Osteocyte (in vitro differentiated cells): ENCODE data around the gene DFFB. TPM values are rescaled to one million over a fixed set of nuclear protein-coding genes. Genes with fewer than 3 reads are reported as not detected.

ENCODE experiments used
- DNase-seq: peaks from one replicate; pipeline ENCODE4 v3.0.0; 2021; ENCODE audit warnings: mixed read lengths; ENCODE audit not compliant: unreplicated experiment; ENCODE audit errors: extremely low spot score
- H3K27ac Mint-ChIP-seq: one replicate; pipeline ENCODE4 v1.8.0; 2021; ENCODE audit warnings: mild to moderate bottlenecking, mixed read lengths; ENCODE audit not compliant: unreplicated experiment
- H3K27me3 Mint-ChIP-seq: one replicate; pipeline ENCODE4 v1.8.0; 2021; ENCODE audit warnings: mixed read lengths; ENCODE audit not compliant: unreplicated experiment
- H3K36me3 Mint-ChIP-seq: one replicate; pipeline ENCODE4 v1.8.0; 2021; ENCODE audit warnings: mixed read lengths; ENCODE audit not compliant: unreplicated experiment
- H3K4me1 Mint-ChIP-seq: one replicate; pipeline ENCODE4 v1.8.0; 2021; ENCODE audit warnings: mixed read lengths; ENCODE audit not compliant: unreplicated experiment
- H3K4me3 Mint-ChIP-seq: one replicate; pipeline ENCODE4 v1.8.0; 2021; ENCODE audit warnings: mild to moderate bottlenecking, moderate library complexity, mixed read lengths; ENCODE audit not compliant: unreplicated experiment
- H3K9me3 Mint-ChIP-seq: one replicate; pipeline ENCODE4 v1.8.0; 2021; ENCODE audit warnings: mixed read lengths; ENCODE audit not compliant: unreplicated experiment
- CTCF ChIP-seq: fragments of 200-600 bp; sonication (generic); IDR thresholded peaks from 2 replicates; pipeline ENCODE4 v1.5.0; 2021; ENCODE audit warnings: antibody characterized with exemption, mild to moderate bottlenecking, moderate library complexity
- total RNA-seq: library from RNA; stranded (reverse); gene quantifications from 2 replicates; pipeline ENCODE4 v1.2.1, GENCODE V29; 2021

The DFFB gene
- total RNA-seq, 1 donor from 2014 or later = 11.0 TPM

GRCh38 chr1:3837685-3838084 is 19.6 kb upstream of the DFFB start:
- TF ChIP-seq CTCF = no peak
- H3K4me1 Mint-ChIP-seq = no peaks in the 10 kb centered on the region
- peaks cover 69% of the 10 kb centered on the region for H3K36me3 Mint-ChIP-seq
- no peak overlapping the region for H3K4me3 Mint-ChIP-seq
- no peaks in the 10 kb centered on the region for H3K27me3 Mint-ChIP-seq
- no peak overlapping the region for H3K27ac Mint-ChIP-seq
- no peak for DNase-seq
- no peaks in the 10 kb centered on the region for H3K9me3 Mint-ChIP-seq

DNA sequence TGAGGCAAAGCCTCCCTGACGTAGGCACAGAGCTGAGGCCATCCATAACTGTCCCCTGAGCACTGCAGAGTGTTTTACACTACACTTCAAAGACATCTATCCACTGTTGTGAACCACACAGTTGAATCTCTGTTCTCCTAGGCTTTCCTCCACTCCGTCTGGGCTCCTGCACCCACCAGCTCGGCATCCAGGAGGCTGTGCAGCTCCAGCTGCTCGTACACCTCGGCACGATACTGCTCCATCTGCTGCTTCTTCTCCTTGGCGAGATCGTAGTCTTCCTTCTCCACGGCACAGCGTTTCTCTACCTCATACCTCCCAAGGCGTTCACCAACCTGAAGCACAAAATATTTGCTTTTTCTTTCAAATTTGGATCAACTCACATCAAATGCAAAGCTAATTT is 18.5 kb upstream of the DFFB start:
- no peak for DNase-seq
- Mint-ChIP-seq H3K4me3 (no peak overlapping the region), H3K36me3 (peaks cover 69% of the 10 kb centered on the region), H3K4me1 (no peaks in the 10 kb centered on the region), H3K27ac (no peak overlapping the region), H3K9me3 (no peaks in the 10 kb centered on the region), H3K27me3 (no peaks in the 10 kb centered on the region)
- no peak for TF ChIP-seq CTCF

- H3K27me3 Mint-ChIP-seq = no peaks in the 10 kb centered on the region
- no peak for TF ChIP-seq CTCF
- H3K36me3 Mint-ChIP-seq = peaks cover 63% of the 10 kb centered on the region
- H3K9me3 Mint-ChIP-seq = no peaks in the 10 kb centered on the region
- no peak overlapping the region for H3K4me3 Mint-ChIP-seq
- no peaks in the 10 kb centered on the region for H3K4me1 Mint-ChIP-seq
- H3K27ac Mint-ChIP-seq = no peak overlapping the region
- no peak for DNase-seq
Observed at GRCh38 chr1:3841491-3841890, 15.8 kb upstream of the DFFB start.

DNA sequence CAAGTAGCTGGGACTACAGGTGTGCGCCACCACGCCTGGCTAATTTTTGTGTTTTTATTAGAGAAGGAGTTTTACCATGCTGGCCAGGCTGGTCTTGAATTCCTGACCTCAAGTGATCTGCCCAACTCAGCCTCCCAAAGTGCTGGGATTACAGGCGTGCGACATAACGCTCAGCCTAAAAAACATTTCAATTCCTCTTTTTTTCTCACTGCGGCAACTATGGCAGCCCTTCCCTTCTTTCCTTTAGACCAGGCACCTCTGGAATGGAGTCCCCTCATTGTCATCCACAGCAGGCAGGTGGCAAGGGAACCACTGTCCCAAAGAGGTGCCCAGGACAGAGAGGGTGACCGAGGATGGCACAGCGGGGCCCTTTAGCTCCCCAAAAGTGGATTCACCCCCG is 14.4 kb upstream of the DFFB start:
- DNase-seq = no peak
- Mint-ChIP-seq H3K36me3 (peaks cover 55% of the 10 kb centered on the region), H3K27me3 (no peaks in the 10 kb centered on the region), H3K4me3 (no peak overlapping the region), H3K9me3 (no peaks in the 10 kb centered on the region), H3K27ac (no peak overlapping the region), H3K4me1 (no peaks in the 10 kb centered on the region)
- TF ChIP-seq CTCF = no peak

- Mint-ChIP-seq H3K36me3 (peaks cover 38% of the 10 kb centered on the region), H3K4me3 (no peak overlapping the region), H3K9me3 (no peaks in the 10 kb centered on the region), H3K27me3 (no peaks in the 10 kb centered on the region), H3K27ac (no peak overlapping the region), H3K4me1 (no peaks in the 10 kb centered on the region)
- TF ChIP-seq CTCF = no peak
- DNase-seq = no peak
Observed at GRCh38 chr1:3846541-3846940, 10.7 kb upstream of the DFFB start.
